IMR-90 (cell line): ENCODE data around the gene SLC1A7.

Experiments used
- CEBPB ChIP-seq: IDR thresholded peaks from 2 replicates; pipeline ENCODE4 v1.6.1; 2012; ENCODE audit warnings: low read depth, low read length, improper control_type of control experiment
- CHD1 ChIP-seq: IDR thresholded peaks from 2 replicates; pipeline ENCODE4 v1.6.1; 2012; ENCODE audit warnings: low read depth, low read length, improper control_type of control experiment
- POLR2A ChIP-seq: IDR thresholded peaks from 2 replicates; pipeline ENCODE4 v1.6.1; 2012; ENCODE audit warnings: mild to moderate bottlenecking, low read depth, low read length
- RCOR1 ChIP-seq: IDR thresholded peaks from 2 replicates; pipeline ENCODE4 v1.6.1; 2012; ENCODE audit warnings: mild to moderate bottlenecking, low read length, improper control_type of control experiment; ENCODE audit not compliant: insufficient replicate concordance
- SMC3 ChIP-seq: fragments of 150-350 bp; IDR thresholded peaks from 2 replicates; pipeline ENCODE4 v1.6.1; 2016; ENCODE audit warnings: low read depth, mild to moderate bottlenecking, antibody characterized with exemption, low read length, moderate library complexity
- TF ChIP-seq, protein P1 (sequence below): conservative IDR thresholded peaks from 2 replicates; pipeline ENCODE4 v1.5.1; 2012; ENCODE audit warnings: mild to moderate bottlenecking, low read depth, low read length, improper control_type of control experiment

DNA sequence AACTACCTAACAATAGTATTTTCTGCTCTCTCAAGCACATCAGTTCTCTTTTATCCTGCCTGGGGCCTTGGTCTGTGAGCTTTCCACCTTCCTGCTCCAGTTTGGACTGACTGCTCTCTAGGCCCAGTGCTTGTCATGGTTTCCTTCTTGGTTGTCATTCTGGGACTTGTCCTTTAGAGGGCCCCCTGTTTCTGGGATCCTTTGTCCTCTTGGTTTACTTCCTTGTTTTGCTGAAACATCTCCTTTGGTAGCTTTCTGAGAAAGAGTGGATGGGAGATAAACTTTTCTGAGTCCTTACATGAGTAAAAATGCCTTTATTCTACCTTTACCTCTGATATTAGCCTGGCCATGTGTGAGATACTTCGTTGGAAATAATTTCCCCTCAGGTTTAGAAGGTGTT lies 4.7 kb downstream of the SLC1A7 start:
- TF ChIP-seq CHD1 (no peak), SMC3 (no peak), RCOR1 (no peak), POLR2A (no peak), CEBPB (no peak)
- TF ChIP-seq, protein P1, sequence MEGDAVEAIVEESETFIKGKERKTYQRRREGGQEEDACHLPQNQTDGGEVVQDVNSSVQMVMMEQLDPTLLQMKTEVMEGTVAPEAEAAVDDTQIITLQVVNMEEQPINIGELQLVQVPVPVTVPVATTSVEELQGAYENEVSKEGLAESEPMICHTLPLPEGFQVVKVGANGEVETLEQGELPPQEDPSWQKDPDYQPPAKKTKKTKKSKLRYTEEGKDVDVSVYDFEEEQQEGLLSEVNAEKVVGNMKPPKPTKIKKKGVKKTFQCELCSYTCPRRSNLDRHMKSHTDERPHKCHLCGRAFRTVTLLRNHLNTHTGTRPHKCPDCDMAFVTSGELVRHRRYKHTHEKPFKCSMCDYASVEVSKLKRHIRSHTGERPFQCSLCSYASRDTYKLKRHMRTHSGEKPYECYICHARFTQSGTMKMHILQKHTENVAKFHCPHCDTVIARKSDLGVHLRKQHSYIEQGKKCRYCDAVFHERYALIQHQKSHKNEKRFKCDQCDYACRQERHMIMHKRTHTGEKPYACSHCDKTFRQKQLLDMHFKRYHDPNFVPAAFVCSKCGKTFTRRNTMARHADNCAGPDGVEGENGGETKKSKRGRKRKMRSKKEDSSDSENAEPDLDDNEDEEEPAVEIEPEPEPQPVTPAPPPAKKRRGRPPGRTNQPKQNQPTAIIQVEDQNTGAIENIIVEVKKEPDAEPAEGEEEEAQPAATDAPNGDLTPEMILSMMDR, result no peak
